Keratinocyte (primary cell): Measurements from ENCODE around the gene TYMS.

Experiments used
- EZH2 ChIP-seq: IDR thresholded peaks from one replicate; pipeline ENCODE4 v1.6.1; 2012; ENCODE audit warnings: inconsistent platforms, mild to moderate bottlenecking, low read length, moderate library complexity
- TF ChIP-seq, protein P1 (sequence below), 3 experiments: IDR thresholded peaks in 1 of 3; conservative IDR thresholded peaks in 1 of 3; optimal IDR thresholded peaks in 1 of 3; 2 replicates in 2 of 3; 3 replicates in 1 of 3; pipeline versions ENCODE3 to v1.5.1; 2011; ENCODE audit warnings: low read length in 3 of 3, mild to moderate bottlenecking in 3 of 3, moderate library complexity in 2 of 3, control low read depth in 1 of 3, inconsistent platforms in 1 of 3; ENCODE audit not compliant: insufficient read depth in 2 of 3; ENCODE audit errors: extremely low read depth in 1 of 3

DNA sequence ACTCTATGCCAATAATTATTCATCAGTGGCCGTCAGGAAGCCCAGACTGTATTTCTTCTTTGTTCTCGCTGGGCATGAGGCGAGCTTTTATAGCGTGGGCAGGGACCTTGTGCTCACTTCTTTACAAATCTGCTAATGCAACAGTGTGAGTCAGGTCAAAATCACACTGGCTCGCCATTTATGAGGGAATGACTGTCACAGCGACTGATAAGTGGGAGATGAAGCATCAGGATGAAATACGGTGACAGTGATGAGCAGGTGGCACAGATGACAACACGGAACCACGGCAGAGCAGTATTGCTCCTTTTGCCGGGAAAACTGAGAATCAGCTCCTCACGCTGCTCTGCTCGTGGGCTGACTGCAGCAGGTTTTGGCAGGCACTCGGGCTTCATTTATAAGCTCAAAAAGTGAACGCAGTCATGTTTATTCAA is 20.5 kb downstream of the TYMS start:
- TF ChIP-seq, protein P1, sequence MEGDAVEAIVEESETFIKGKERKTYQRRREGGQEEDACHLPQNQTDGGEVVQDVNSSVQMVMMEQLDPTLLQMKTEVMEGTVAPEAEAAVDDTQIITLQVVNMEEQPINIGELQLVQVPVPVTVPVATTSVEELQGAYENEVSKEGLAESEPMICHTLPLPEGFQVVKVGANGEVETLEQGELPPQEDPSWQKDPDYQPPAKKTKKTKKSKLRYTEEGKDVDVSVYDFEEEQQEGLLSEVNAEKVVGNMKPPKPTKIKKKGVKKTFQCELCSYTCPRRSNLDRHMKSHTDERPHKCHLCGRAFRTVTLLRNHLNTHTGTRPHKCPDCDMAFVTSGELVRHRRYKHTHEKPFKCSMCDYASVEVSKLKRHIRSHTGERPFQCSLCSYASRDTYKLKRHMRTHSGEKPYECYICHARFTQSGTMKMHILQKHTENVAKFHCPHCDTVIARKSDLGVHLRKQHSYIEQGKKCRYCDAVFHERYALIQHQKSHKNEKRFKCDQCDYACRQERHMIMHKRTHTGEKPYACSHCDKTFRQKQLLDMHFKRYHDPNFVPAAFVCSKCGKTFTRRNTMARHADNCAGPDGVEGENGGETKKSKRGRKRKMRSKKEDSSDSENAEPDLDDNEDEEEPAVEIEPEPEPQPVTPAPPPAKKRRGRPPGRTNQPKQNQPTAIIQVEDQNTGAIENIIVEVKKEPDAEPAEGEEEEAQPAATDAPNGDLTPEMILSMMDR (optimal IDR thresholded peaks at IDR 0.05 in 1 of 3, IDR thresholded peaks at IDR 0.05 in 1 of 3, conservative IDR thresholded peaks at IDR 0.05 in 1 of 3; ENCODE audit: extremely low read depth in 1 of 3, insufficient read depth in 2 of 3, low read length in 3 of 3) = no peak
- TF ChIP-seq EZH2 = no peak
